Right forelimb (tissue), 1 donor: Measurements from ENCODE around the gene NES.

Experiments used
- DNase-seq: peaks from one replicate; pipeline ENCODE4 v3.0.0-alpha.2; 2018

The NES gene

DNA sequence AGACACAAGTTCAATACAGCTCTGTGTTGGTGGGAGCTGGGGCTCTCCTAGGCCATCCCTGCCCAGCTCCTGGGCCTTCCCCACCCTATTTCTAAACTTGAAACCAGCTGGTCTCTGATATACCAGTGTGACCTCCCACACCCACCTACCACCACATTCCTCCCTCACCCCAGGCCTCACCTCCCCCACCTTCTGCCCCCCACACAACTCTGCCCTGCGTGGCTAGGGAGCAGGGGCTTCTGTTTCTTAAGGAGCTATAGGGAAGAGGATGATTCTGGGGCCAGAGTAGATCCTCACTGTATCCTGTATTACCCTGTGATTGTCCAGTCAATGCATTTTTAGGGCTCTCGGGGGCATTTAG, 16.5 kb downstream of the NES start:
- DNase-seq, result no peak

DNA sequence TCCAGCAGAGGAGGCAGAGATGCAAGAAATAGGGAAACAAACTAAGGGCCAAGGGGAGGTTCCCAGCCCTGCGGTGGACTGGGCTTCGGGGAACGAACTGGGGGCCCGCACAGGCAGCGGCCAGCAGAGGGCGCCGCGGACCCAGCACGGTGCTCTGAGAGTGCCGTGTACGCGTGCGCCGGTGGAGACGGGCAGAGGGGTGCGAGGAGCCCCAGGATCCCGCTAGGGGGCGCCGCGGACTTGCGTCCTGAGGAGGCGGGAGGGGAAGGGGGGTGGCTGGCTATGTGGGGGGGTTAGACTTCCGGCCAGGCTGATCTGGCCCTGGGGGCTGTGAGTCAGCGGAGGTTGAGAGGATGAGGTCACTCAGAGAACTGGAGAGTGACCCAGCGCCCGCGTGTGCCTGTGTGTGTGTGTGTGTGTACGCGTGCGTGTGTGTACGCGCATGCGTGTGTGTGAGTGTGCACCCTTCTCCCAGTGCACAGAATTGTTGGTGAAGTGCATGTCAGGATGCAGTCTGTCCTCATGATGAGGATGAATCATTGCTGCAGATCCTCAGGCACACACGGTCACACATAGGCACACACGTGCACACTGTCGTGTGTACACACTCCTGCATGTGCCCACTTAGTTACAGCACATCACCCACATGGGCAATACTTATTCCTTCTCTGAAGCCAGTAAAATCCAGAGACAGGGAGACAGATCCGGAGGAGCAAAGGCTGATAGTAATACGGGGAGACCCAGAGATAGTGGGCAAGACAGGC, 17.0 kb downstream of the NES start:
- DNase-seq, result peak; percentile 99

DNA sequence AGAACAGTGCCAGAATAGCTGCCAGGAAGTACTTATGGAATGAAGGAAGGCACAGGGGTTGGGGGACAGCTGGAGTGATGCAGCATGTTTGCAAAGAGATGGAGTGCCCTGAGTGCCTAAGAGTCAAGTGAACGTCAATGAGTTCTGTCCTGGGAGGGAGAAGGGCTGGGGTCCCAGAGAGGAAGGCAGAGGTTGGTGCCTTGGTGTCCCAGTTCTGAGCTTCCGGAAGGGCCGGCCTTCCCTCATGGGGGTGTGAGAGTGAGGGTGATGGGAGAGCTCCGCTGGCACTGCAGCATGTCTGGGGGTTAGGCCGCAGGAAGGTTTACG, 17.6 kb downstream of the NES start:
- no peak for DNase-seq

DNA sequence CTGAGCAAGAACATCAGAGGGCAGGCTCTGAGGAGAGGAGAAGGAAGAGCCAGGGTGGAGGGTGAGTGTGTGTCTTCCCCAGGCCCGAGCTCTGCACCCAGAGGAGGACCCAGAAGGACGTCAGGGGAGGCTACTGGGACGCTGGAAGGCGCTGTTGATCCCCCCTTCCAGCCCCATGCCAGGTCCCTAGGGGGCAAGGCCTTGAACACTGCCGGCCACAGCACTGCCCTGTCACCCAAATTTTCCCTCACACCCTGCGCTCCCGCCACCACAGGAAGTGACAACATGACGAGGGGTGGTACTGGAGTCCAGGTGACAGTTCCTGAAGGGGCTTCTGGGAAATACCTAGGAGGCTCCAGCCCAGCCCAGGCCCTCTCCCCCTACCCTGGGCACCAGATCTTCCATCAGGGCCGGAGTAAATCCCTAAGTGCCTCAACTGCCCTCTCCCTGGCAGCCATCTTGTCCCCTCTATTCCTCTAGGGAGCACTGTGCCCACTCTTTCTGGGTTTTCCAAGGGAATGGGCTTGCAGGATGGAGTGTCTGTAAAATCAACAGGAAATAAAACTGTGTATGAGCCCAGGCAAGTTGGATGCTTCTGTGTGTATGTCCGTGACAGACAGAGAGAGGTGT, 18.1 kb downstream of the NES start:
- DNase-seq, result no peak

DNA sequence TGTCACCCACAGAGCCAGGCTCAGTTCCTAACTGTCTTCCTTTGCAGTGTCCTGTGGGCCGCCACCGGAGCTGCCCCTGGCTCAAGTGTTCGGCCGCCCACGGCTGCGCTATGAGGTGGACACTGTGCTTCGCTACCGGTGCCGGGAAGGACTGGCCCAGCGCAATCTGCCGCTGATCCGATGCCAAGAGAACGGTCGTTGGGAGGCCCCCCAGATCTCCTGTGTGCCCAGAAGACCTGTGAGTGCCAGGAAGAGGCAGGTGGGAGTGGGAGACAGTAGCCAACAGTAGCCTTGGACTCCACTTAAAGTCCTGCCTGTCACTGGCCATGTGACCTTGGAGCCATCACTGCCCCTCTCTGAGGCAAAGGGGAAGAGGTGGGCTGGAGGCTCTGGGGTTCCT, 18.7 kb downstream of the NES start:
- no peak for DNase-seq

DNA sequence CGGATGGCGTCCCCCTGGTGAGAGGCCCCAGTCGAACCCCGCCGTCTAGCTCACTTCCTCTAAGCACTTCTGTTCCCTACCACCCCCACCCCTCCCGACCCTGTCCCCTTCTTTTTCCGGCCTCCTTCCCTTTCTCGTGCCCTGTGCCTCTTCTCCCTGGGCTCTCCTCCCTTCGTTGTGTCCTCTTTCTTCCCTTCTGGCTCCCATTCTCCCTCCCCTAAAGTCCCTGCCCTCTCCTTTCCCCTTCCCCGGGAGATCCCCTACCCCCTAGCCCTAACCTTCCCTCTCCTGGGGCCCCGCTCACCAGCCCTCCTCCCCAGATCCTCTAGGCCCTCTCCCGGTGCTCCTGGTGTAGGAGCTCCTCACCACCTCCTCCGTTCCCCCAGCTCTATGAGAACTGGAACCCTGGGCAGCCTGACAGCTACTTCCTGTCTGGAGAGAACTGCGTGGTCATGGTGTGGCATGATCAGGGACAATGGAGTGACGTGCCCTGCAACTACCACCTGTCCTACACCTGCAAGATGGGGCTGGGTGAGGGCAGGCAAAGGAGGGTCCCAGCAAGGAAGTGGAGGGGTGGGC, 19.4 kb downstream of the NES start:
- DNase-seq, result no peak

DNA sequence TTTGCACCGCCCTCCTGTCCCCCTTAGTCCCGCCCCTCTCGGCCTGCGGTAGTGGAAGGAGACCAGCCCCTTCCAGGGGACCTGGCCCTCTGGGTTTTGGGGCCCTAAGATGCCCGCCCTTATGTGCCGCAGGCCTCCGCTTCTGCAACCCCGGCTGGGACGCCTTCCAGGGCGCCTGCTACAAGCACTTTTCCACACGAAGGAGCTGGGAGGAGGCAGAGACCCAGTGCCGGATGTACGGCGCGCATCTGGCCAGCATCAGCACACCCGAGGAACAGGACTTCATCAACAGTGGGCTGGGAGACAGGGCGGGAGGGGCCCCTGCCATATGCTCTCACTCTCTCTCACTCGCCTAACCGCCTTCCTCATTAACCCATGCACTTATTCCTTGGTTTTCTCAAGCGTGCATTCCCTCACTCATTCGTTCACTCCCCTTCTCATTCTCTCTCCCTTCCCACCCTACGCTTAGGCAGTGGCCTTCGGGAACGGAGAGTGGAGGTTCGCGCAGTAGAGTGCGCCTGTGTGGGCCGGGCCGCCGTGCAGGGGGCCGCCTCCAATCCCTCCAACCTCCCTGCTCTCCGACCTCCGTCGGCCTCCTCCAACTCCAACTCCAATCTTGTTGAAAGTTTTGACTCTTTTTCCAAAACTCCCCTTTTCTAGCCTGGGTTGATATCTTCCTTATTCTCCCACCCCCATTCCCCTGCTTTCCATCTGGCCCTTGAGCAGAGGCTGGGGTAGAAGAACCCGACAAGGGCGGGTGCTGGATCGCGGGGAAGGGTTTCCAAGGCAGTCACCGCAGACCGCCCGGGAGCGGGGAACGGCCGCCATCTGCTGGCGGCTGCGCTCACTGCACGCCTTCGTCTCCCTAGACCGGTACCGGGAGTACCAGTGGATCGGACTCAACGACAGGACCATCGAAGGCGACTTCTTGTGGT, 20.1 kb downstream of the NES start:
- DNase-seq, result peak; percentile 88

DNA sequence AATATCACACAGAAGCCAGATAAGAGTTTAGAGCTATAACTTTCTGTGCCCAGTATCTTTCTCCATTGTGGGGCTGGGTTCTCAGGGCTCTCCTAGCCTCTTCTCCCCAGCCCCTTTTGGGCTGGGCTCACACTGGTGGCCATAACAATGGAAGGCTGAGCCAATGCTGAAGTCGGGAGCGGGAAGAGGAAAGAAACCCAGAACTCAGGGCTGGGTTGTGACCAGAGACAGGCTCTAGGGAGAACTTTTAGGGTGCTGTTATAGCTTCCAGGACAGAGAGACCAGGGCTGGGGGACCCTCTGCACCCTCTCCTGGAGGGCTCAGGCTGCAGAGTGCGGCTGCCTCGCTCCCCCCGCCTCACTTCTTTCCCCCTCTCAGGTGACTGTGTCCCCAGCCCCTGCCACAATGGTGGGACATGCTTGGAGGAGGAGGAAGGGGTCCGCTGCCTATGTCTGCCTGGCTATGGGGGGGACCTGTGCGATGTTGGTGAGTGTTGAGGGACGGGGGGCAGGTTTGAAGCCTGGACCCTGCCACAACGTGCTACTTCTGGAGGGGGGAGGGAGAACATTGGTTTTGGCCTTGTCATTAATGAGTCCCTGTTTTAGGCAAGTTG, 21.2 kb downstream of the NES start:
- DNase-seq, result no peak

DNA sequence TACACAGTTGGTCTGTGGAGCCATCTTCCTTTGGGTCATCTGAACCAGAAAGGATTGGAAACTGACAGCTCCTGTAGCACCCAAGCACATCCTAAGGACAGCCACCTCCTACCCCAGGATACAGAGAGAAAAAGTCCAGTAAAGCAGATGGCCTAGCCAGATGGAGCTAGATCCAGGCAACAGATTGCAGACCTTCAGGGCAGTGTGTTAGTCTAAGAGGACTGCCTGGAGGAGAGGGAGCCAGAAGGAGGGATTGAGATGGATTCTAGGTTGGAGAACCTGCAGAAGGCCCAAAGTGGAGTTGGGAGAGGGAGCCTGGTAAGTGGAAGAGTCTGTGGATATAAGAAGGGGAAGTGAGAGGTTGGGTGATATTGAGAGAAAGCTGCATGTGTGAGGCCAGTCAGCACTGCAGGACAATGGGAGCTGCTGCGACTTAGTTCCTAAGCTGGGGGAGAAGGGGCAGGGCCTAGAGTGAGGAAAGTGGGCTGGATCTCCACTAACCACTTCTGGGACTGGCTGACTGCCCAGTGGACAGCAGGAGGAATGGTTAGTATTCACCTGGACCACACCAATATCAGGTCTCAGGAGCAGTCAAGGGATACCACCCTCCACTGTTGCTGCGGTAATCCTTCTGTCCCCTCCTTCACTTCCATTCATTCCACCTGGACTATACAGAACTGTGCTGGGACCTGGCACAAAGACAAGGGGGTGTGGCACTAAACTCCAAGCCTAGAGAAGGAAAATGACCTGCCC, 21.9 kb downstream of the NES start:
- no peak for DNase-seq

DNA sequence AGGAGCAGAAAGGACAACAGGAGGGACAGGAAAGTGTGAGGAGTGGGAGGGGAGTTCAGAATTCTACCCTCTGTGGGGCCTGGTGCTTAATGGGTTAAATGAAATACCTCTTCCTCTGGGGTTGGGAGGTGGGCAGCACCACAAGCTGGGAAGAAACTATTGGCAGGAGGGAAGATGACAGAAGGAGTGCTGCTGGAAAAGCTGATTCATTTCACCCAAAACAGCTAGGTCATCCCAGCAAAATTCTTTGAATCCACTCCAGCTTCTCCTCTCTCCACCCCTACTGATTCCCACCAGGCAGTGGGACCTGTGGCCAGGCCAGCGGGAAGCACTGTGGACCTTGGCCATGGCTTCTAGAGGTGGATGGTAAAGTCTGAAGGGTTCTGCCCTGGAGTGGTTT, 22.5 kb downstream of the NES start:
- no peak for DNase-seq

DNA sequence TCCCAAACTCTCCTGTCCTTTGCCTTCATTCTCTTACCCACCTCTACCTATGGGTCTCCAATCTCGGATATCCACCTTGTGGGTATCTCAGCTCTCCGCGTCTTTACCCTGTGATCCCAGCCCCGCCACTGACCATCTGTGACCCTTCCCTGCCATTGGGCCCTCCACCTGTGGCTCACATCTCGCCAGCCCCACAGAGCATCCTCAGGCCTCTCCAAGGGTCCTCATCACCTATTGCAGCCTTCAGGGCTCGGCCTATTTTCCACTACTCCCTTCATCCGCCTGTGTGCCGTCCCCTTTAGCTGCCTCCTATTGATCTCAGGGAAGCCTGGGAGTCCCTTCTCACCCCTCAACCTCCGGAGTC, 24.2 kb downstream of the NES start:
- DNase-seq, result no peak

DNA sequence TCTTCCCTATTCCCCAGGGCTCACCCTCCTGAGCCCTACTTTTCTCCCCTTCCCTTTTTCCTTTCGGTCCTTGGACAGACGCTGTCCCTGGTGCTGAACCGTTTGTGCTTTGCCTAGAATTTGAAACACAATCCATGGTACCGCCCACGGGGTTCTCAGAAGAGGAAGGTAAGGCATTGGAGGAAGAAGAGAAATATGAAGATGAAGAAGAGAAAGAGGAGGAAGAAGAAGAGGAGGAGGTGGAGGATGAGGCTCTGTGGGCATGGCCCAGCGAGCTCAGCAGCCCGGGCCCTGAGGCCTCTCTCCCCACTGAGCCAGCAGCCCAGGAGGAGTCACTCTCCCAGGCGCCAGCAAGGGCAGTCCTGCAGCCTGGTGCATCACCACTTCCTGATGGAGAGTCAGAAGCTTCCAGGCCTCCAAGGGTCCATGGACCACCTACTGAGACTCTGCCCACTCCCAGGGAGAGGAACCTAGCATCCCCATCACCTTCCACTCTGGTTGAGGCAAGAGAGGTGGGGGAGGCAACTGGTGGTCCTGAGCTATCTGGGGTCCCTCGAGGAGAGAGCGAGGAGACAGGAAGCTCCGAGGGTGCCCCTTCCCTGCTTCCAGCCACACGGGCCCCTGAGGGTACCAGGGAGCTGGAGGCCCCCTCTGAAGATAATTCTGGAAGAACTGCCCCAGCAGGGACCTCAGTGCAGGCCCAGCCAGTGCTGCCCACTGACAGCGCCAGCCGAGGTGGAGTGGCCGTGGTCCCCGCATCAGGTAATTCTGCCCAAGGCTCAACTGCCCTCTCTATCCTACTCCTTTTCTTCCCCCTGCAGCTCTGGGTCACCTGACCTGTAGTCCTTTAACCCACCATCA, 24.8 kb downstream of the NES start:
- peak; percentile 64 for DNase-seq

DNA sequence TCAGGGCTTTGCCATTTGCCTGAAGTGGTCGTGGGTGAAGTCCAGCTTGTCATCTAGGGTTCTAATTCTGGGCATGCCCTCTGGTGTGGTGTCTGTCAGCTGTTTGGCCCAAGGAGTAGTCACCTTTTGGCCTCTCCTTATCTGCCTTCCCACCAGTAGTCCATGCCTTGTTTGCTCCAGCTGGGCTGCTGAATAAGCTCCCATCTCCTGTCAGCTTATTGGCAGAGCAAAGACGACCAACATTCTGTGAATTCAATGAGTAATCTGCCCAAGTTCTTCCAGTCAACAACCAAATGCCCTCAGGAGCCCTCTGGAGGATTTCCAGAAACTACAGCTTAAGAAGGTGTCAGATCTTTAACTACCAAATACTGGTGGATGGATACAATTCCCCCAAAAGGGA, 28.3 kb downstream of the NES start:
- no peak for DNase-seq

DNA sequence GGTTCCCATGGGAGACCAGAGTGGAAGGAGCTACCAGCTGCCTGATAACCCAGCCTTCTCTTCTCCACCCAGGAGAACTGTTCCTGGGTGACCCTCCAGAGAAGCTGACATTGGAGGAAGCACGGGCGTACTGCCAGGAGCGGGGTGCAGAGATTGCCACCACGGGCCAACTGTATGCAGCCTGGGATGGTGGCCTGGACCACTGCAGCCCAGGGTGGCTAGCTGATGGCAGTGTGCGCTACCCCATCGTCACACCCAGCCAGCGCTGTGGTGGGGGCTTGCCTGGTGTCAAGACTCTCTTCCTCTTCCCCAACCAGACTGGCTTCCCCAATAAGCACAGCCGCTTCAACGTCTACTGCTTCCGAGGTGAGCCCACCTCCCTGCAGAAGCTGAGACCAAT, 28.7 kb downstream of the NES start:
- DNase-seq, result no peak

DNA sequence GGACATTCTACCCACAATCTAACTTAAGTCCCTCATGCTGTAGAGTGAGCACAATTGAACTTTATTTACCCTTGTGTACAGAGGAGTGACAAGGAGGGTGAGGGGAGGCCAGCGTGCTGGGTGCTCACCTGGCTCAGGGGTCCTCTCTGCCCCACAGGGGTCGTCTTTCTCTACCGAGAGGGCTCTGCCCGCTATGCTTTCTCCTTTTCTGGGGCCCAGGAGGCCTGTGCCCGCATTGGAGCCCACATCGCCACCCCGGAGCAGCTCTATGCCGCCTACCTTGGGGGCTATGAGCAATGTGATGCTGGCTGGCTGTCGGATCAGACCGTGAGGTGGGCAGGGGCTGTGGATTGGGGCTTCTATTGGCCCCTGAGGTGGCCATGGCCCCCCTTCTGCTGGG, 29.9 kb downstream of the NES start:
- DNase-seq, result no peak

DNA sequence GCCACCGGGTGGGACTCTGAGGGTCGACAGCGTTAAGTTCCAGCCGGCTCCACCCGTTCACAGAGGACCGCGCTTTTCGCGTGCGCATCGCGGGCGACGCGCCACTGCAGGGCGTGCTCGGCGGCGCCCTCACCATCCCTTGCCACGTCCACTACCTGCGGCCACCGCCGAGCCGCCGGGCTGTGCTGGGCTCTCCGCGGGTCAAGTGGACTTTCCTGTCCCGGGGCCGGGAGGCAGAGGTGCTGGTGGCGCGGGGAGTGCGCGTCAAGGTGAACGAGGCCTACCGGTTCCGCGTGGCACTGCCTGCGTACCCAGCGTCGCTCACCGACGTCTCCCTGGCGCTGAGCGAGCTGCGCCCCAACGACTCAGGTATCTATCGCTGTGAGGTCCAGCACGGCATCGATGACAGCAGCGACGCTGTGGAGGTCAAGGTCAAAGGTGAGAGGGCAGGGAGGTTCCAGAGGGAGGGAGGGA, 30.4 kb downstream of the NES start:
- no peak for DNase-seq

DNA sequence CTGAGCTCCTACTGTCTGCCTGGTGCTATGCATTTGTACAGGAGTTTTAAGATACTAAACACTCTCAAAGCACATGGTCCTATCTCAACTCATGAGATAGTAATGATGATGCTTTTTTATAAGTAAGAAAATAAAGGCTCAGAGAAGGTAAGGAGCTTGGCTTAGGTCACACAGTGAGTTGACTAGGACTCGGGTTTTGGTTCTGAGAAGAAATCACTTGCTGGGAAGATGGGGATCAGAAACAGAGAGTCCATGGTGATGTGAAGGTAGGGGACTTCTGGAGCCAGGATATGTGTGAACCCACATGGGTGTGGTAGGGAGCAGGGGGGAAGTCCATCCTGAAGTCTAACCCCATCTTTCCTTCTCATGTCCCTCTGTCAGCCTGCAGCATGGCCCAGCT, 31.5 kb downstream of the NES start:
- DNase-seq, result no peak

DNA sequence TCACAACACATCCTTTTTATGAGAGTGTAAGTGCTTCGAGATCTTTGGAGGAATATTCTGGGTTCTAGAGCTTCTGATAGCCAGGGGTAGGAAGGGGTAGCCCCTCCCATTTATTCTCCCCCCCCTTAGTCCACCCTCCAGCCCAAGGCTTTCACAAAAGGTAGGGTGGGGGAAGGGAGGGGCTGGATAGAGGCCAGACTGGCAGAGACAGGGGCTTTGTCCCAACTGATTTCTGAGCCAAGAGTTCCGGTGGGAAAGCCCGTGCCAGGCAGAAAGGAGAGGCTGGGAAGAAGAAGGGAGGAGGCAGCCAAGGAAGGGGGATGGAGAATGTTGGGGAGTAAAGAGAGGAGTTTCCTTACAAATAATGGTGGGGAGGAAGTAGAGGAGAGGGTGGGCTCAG, 32.2 kb downstream of the NES start:
- no peak for DNase-seq

DNA sequence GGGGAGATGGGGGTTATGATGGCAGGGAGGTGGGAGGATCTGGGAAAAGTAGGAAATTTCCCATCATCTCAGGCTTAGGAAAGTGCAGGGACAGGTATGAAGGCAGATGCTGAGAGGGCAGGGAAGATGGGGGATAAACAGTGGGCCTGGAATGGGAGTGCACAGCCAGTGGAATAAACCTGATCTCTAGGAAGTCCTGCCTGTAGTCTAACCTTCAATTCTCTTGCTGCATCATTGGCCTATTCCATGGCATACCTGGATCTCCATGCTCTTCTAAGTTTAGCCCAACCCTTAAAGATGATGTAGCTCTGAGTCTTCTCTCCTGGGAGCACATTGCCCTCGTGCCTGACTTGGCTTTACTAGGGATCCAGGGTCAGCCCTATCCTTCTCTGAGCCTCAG, 32.6 kb downstream of the NES start:
- no peak for DNase-seq

DNA sequence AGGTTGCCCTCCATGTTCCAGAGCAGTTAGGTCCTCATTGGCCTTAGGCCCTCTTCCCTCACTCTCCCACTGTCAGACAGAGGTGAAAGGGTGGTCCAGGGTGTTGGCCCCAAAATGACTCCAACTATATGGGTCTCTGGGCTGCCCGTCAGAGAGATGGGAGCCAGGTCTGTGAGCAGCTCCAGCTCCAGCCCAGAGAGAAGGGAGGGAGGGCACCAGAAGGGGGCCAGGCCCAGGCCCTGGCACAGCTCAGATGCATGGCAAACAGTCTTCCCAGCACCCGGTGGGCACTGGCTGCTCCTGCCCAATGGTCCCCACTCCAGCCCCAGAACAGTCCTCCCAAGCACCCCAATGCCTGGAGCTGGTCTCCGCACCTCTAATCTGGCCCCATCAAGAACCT, 33.1 kb downstream of the NES start:
- no peak for DNase-seq

DNA sequence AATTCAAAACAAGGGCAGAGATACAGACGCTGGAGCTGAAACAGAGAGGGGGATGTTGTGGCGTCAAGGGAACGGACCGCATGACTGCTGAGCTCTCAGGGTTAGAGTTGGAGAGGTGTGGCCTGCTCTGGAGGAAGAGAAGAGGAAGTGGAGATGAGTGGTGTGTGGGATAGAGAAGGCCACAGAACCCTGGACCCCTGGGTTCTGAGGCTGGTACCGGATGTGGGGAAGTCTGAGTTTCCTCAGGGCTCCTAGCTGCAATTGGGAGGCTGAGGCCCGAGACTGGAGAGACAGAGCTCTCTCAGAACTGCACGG, 33.5 kb downstream of the NES start:
- DNase-seq, result no peak
